Vagina (tissue), 2 donors: ENCODE measurements around the gene MAP2K5. TPM values are rescaled to one million over a fixed set of nuclear protein-coding genes. Genes with fewer than 3 reads are reported as not detected.

Source experiments
- DNase-seq, 2 donors: peaks; one replicate each; pipeline ENCODE4 v3.0.0-alpha.2; 2017; ENCODE audit errors: extremely low spot score in 2 of 2
- H3K27ac ChIP-seq: fragments of 200-600 bp; sonication (generic); one replicate; pipeline ENCODE4 v1.5.1; 2019
- H3K27me3 ChIP-seq: fragments of 200-600 bp; sonication (generic); one replicate; pipeline ENCODE4 v1.5.1; 2019
- H3K36me3 ChIP-seq, 2 donors: fragments of 200-600 bp; sonication (generic); one replicate each; pipeline ENCODE4 v1.5.1; 2017 to 2019
- H3K4me1 ChIP-seq: fragments of 200-600 bp; sonication (generic); one replicate; pipeline ENCODE4 v1.5.1; 2019
- H3K4me3 ChIP-seq, 2 donors: fragments of 200-600 bp; sonication (generic); 1 replicate in 1 of 2; 2 replicates in 1 of 2; pipeline ENCODE4 v1.5.1; 2016 to 2019
- H3K9me3 ChIP-seq: fragments of 200-600 bp; sonication (generic); one replicate; pipeline ENCODE4 v1.5.1; 2019
- POLR2A ChIP-seq, 2 donors: fragments of 450-650 bp; IDR thresholded peaks; one replicate each; pipeline ENCODE4 v1.6.1; 2017; ENCODE audit warnings: antibody characterized with exemption in 2 of 2, mild to moderate bottlenecking in 2 of 2, moderate library complexity in 2 of 2
- POLR2AphosphoS5 ChIP-seq, 2 donors: sonication (generic); formaldehyde crosslinking; IDR thresholded peaks; one replicate each; pipeline ENCODE4 v1.9.0; 2017; ENCODE audit warnings: antibody characterized with exemption in 2 of 2, mild to moderate bottlenecking in 2 of 2, low read depth in 1 of 2; ENCODE audit not compliant: insufficient read depth in 1 of 2
- intact Hi-C: fragments of 100-400 bp; cut with DNase I; formaldehyde crosslinking; loops from one replicate; pipeline ENCODE4 v1.15.1; 2023
- total RNA-seq: library from RNA; depleted of rRNA; stranded (reverse); fragments of >200 nt; gene quantifications from one replicate; pipeline ENCODE4 v1.2.3, GENCODE V29; 2016
- TF ChIP-seq, protein P1 (sequence below), 3 experiments: fragments of 450-650 bp in 2 of 3; fragments of 200-600 bp in 1 of 3; sonication (generic) in 1 of 3; IDR thresholded peaks; one replicate each; pipeline ENCODE4 v1.5.1; 2017 to 2019; ENCODE audit warnings: antibody characterized with exemption in 3 of 3, mild to moderate bottlenecking in 2 of 3, moderate library complexity in 2 of 3

Gene MAP2K5
- total RNA-seq, 1 donor from 2014 or later, result 13.5 TPM

DNA sequence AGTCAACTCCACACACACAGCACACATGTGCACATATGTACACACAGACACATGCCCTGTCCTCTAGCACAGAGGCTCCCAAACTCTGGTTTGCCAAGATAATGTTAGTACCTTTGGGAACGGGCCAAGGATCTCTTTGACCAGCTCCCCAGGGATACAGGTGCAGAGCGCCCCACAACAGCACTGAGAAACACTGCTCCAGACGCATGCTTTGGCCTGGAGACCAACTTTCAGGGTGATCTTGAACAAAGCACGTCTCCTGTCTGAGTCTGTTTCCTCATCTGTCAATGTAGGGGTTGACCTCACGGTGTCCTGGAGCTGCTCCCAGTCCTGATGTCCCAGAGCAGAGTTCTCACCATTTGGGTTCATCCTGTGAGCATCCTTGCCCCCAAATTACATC is 266.9 kb downstream of the MAP2K5 start:
- DNase-seq, result no peak
- H3K36me3 ChIP-seq, result peaks cover 0 to 6% of the 10 kb centered on the region in 2 donors

DNA sequence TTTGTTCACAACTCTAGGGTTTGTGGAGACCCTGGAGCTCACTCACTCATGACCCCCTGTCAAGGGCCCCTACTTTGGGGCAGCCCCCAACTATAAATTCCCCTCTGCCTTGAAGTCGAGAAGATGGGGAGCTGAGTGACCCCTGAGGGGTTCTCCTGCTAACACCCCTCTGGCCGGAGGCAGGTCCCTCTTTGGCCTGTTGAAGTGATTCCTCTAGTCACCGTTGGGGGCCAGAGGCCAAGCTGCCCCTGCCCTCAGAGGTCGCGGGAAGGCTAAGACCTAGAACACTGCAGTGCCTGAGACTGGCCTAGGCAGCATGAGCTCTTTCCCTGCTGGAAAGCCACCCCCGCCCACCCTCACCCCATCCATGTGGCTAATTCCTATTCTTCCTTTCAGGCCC is 267.4 kb downstream of the MAP2K5 start:
- DNase-seq, result no peak
- Histone ChIP-seq H3K4me3 (no peak overlapping the region), H3K27me3 (no peaks in the 10 kb centered on the region), H3K9me3 (no peaks in the 10 kb centered on the region), H3K36me3 (peaks cover 0 to 6% of the 10 kb centered on the region in 2 donors), H3K27ac (no peak overlapping the region), H3K4me1 (no peaks in the 10 kb centered on the region)
- no peak for TF ChIP-seq POLR2AphosphoS5 (IDR thresholded peaks at IDR 0.05; ENCODE audit: insufficient read depth in 1 of 2, low read depth in 1 of 2)
- TF ChIP-seq POLR2A (IDR thresholded peaks at IDR 0.05), result no peak
- TF ChIP-seq, protein P1, sequence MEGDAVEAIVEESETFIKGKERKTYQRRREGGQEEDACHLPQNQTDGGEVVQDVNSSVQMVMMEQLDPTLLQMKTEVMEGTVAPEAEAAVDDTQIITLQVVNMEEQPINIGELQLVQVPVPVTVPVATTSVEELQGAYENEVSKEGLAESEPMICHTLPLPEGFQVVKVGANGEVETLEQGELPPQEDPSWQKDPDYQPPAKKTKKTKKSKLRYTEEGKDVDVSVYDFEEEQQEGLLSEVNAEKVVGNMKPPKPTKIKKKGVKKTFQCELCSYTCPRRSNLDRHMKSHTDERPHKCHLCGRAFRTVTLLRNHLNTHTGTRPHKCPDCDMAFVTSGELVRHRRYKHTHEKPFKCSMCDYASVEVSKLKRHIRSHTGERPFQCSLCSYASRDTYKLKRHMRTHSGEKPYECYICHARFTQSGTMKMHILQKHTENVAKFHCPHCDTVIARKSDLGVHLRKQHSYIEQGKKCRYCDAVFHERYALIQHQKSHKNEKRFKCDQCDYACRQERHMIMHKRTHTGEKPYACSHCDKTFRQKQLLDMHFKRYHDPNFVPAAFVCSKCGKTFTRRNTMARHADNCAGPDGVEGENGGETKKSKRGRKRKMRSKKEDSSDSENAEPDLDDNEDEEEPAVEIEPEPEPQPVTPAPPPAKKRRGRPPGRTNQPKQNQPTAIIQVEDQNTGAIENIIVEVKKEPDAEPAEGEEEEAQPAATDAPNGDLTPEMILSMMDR (IDR thresholded peaks at IDR 0.05), result no peak
- intact Hi-C loops, result no loop called here

More for the DNA sequence above, 266.9 kb downstream of the MAP2K5 start:
- TF ChIP-seq, protein P1 (IDR thresholded peaks at IDR 0.05), result no peak
- TF ChIP-seq POLR2A (IDR thresholded peaks at IDR 0.05) (no peak), POLR2AphosphoS5 (IDR thresholded peaks at IDR 0.05; ENCODE audit: insufficient read depth in 1 of 2, low read depth in 1 of 2) (no peak)
- Histone ChIP-seq H3K4me3 (no peak overlapping the region), H3K27ac (no peak overlapping the region), H3K27me3 (no peaks in the 10 kb centered on the region), H3K4me1 (no peaks in the 10 kb centered on the region), H3K9me3 (no peaks in the 10 kb centered on the region)
- intact Hi-C loops, result no loop called here

DNA sequence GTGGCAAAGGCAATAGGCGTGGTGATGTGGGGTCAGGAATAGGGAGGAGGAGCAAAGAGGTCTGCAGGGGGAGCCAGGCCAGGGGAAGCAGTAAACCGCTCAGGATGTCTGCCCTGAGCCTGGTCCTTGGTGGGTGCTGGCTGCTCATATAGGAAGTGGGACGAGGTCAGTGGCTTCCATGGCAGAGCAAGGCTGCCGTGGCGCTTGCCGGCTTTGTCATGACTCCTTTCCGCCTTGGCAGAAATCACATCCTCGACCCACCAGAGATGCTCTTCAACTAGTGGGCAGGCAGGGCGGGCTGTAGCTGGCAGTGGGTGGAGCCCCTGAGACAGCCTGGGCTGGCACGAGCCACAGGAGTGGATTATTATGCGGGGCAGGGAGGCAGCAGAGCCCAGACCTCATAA is 269.7 kb downstream of the MAP2K5 start:
- no peak overlapping the region for H3K27ac ChIP-seq
- peaks cover 0 to 2% of the 10 kb centered on the region in 2 donors for H3K36me3 ChIP-seq
- TF ChIP-seq POLR2A (IDR thresholded peaks at IDR 0.05) (no peak), POLR2AphosphoS5 (IDR thresholded peaks at IDR 0.05; ENCODE audit: insufficient read depth in 1 of 2, low read depth in 1 of 2) (no peak)
- TF ChIP-seq, protein P1 (IDR thresholded peaks at IDR 0.05), result no peak
- H3K9me3 ChIP-seq, result peaks cover 5% of the 10 kb centered on the region
- no peaks in the 10 kb centered on the region for H3K27me3 ChIP-seq
- H3K4me1 ChIP-seq, result no peaks in the 10 kb centered on the region
- no peak for DNase-seq
- intact Hi-C loops, result no loop called here
- no peak overlapping the region for H3K4me3 ChIP-seq

DNA sequence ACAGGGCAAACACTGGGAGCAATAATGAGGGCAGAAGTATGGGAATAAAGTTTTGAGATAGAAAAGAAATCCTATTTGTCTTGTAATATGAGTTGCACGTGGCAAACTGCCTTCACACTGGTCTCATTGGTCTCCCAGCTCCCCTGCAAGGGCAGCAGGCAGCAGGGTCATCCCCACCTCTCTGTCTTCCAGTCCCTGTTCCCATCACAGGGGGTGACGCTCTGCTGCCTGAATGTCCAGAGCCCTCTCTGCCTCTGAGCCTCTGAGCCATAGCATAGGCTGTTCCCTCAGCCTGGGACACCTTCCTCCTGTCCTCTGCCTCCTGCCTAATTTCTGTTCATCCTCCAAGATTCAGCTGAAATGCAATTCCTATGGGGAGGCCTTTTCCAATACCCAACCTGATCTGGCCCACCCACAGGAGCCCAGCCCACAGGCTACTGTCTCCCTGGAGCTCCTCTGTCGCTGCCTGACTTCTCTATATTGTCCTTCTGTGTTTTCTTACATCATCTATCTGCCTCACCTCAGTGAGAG is 270.7 kb downstream of the MAP2K5 start:
- H3K27ac ChIP-seq, result no peak overlapping the region
- H3K9me3 ChIP-seq, result peaks cover 5% of the 10 kb centered on the region
- TF ChIP-seq, protein P1 (IDR thresholded peaks at IDR 0.05), result no peak
- TF ChIP-seq POLR2A (IDR thresholded peaks at IDR 0.05), result no peak
- no peak for TF ChIP-seq POLR2AphosphoS5 (IDR thresholded peaks at IDR 0.05; ENCODE audit: insufficient read depth in 1 of 2, low read depth in 1 of 2)
- intact Hi-C loops, result no loop called here
- no peaks in the 10 kb centered on the region for H3K4me1 ChIP-seq
- H3K36me3 ChIP-seq, result no peaks in the 10 kb centered on the region
- no peak overlapping the region for H3K4me3 ChIP-seq
- no peak for DNase-seq
- no peaks in the 10 kb centered on the region for H3K27me3 ChIP-seq

DNA sequence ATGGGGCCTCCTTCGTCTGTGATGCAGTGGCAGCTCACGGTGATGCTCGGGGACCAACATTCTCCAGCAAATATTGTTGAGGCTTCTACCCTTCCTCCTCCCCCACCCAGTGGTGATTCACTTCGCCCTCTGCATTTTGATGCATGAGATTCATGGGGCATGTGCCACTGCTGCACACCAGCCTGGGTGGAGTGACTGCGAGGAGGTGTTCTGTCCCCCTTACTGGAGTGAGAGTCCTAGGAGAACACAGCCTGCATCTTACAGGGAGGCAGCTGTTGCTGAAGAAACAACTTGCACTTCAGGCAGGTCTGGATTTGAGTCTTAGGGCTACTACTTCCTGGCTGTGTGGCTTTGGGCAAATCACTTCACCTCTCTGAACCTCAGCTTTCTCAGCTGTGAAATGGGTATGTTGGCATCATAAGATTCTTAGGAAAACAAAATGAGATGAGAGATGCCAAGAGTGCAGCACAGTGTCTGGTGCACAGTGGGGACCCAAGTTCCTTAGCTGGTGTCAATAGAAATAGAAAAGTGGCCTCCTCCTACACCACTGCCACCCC is 272.6 kb downstream of the MAP2K5 start:
- peaks cover 6% of the 10 kb centered on the region for H3K27me3 ChIP-seq
- peaks cover 5% of the 10 kb centered on the region for H3K9me3 ChIP-seq
- H3K36me3 ChIP-seq, result no peaks in the 10 kb centered on the region
- intact Hi-C loops, result no loop called here
- no peaks in the 10 kb centered on the region for H3K4me1 ChIP-seq
- DNase-seq, result no peak
- no peak overlapping the region for H3K4me3 ChIP-seq
- TF ChIP-seq POLR2AphosphoS5 (IDR thresholded peaks at IDR 0.05; ENCODE audit: insufficient read depth in 1 of 2, low read depth in 1 of 2), result no peak
- TF ChIP-seq, protein P1 (IDR thresholded peaks at IDR 0.05), result no peak
- no peak for TF ChIP-seq POLR2A (IDR thresholded peaks at IDR 0.05)
- no peak overlapping the region for H3K27ac ChIP-seq
